HK-2 (cell line): ENCODE data around the gene RALGAPA2.
"Not testable (repeated sequence)": the region's sequence is repeated elsewhere in the genome, so short reads cannot be mapped to it uniquely, and the experiment has no call there.

Experiments
- DNase-seq: peaks from one replicate; pipeline ENCODE4 v3.0.0-alpha.2; 2018; ENCODE audit not compliant: unreplicated experiment

RALGAPA2 gene

GRCh38 chr20:20367575-20368417, 344.6 kb downstream of the RALGAPA2 start, which contains the start of gene INSM1:
Gene INSM1 (plus strand): TSS chr20:20368104. CDS start chr20:20368268, 164 bp downstream.
- no peak for DNase-seq

- no peak for DNase-seq
Observed at GRCh38 chr20:20366876-20367574, 345.4 kb downstream of the RALGAPA2 start.

GRCh38 chr20:20366551-20366875, 345.9 kb downstream of the RALGAPA2 start:
- no peak for DNase-seq

DNA sequence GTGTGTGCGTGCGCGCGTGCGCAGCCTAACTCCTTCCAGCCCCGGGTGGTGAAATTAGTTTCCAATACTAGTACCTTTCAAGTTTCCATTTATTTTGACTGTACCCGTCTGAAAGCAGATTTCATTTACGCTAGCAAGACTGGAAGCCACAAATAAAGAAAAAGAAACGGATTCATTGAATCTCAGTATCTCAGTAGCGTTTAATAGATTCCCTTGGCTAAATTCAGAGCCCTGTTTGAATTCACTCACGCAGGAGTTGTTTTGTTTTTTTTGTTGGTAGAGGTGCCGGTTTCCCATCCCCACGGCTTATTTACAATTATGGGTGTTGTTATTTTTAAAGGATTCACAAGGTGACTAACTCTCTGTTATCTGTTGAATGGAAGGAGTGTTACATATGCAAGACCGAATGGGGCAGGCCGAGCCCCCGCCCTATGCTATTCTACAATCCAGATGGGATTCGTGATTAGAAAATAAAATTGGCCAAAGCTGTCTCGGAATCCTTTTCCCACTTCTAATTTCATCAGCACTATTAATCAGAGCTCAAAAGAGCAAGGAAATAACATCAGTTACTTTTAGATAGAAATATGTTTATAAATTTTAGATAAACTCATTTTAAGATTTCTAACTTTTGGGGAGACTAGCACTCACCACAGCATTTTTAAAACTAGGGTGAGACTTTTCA, 346.8 kb downstream of the RALGAPA2 start:
- no peak for DNase-seq

- no peak for DNase-seq
Observed at GRCh38 chr20:20364593-20365479, 347.6 kb downstream of the RALGAPA2 start.

GRCh38 chr20:20363799-20364592, 348.4 kb downstream of the RALGAPA2 start:
- DNase-seq, result no peak

GRCh38 chr20:20363434-20363798, 349.0 kb downstream of the RALGAPA2 start:
- DNase-seq, result no peak

- DNase-seq, result no peak
Observed at GRCh38 chr20:20362774-20363433, 349.5 kb downstream of the RALGAPA2 start.

GRCh38 chr20:20360464-20360863, 352.0 kb downstream of the RALGAPA2 start:
- peak; percentile 51 for DNase-seq

- no peak for DNase-seq
Observed at GRCh38 chr20:20359628-20360027, 352.8 kb downstream of the RALGAPA2 start.

DNA sequence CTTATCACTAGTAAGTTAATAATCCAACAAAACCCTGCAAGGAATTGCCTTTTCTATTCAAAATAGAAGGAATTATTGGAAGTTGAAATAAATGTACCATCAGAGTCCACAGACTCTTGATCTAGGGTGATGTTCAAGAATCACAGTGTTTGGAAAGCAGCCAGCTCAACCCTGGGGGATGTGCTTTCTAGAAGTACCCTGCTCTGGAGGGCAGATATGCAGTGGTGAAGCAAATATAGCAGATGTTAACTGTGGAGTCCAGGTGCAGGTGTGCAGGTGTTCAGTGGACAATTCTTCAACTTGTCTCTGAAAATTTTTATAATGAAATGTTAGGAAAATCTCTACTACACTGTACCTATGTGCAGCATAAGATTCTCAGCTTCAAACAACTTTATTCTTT, 353.6 kb downstream of the RALGAPA2 start:
- DNase-seq, result no peak

- DNase-seq, result not testable (repeated sequence)
Observed at GRCh38 chr20:20355503-20355902, 356.9 kb downstream of the RALGAPA2 start.

DNA sequence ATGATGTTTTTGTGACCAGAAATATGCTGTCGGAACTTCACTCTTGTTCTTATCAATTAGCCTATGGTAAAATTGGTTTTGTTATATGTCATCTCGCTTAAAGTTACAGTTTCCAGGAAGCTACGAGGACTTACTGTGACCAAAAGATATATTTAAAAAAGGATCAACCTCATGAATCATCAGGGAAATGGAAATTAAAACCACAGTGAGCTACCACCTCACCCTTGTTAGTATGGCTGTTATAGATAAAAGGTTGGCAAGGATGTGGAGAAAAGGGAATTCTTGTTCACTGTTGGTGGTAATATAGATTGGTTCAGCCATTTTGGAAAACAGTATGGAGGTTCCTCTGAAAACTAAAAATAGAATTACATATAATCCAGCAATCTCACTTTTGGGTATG, 358.9 kb downstream of the RALGAPA2 start:
- DNase-seq, result no peak

- DNase-seq, result no peak
Observed at GRCh38 chr20:20344476-20344875, 368.0 kb downstream of the RALGAPA2 start.

GRCh38 chr20:20343932-20344331, 368.5 kb downstream of the RALGAPA2 start:
- DNase-seq, result no peak
